BE2C (cell line): ENCODE results near the gene ROBO1.

Experiments used
- DNase-seq: peaks from one replicate; pipeline ENCODE4 v3.0.0-alpha.2; 2020
- H3K27me3 ChIP-seq: fragments of 250-450 bp; sonication (Bioruptor Pico); 2 replicates; pipeline ENCODE4 v1.5.1; 2020; ENCODE audit warnings: mild to moderate bottlenecking
- H3K36me3 ChIP-seq: fragments of 250-450 bp; sonication (Bioruptor Pico); 2 replicates; pipeline ENCODE4 v1.5.1; 2020; ENCODE audit warnings: mild to moderate bottlenecking
- H3K4me1 ChIP-seq: fragments of 250-450 bp; sonication (Bioruptor Pico); 2 replicates; pipeline ENCODE4 v1.5.1; 2020
- H3K4me3 ChIP-seq: 2 replicates; pipeline ENCODE4 v1.5.1; 2011; ENCODE audit warnings: low read depth, low read length
- H3K9me3 ChIP-seq: fragments of 250-450 bp; sonication (Bioruptor Pico); 2 replicates; pipeline ENCODE4 v1.5.1; 2020
- CTCF ChIP-seq: IDR thresholded peaks from 2 replicates; pipeline ENCODE4 v1.5.1; 2012; ENCODE audit warnings: mild to moderate bottlenecking, low read depth, low read length

The ROBO1 gene

DNA sequence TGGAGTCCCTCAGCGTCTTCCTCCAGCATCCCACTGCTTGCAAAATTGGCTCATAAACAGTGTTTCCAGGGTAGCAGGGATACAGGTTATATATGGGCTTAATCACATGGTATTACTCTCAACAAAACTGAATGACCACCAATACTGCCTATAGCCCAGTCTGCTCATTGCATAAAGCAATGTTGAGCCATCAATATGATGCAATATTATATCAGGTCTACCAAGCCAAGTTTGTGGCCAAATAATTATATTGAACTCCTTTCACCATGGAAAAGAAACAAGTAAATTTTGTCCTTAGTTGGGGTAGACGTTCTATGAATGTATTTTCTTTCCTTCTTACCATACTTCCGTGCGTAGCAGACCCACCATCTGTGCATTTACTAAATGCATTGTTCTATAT, 652.3 kb downstream of the ROBO1 start:
- Histone ChIP-seq H3K36me3 (no peaks in the 10 kb centered on the region), H3K9me3 (no peaks in the 10 kb centered on the region), H3K27me3 (no peaks in the 10 kb centered on the region), H3K4me1 (no peaks in the 10 kb centered on the region), H3K4me3 (no peak overlapping the region)
- no peak for DNase-seq
- no peak for TF ChIP-seq CTCF

GRCh38 chr3:79113876-79114275, 653.9 kb downstream of the ROBO1 start:
- H3K27me3 ChIP-seq, result no peaks in the 10 kb centered on the region
- no peak for TF ChIP-seq CTCF
- no peaks in the 10 kb centered on the region for H3K36me3 ChIP-seq
- no peaks in the 10 kb centered on the region for H3K9me3 ChIP-seq
- no peaks in the 10 kb centered on the region for H3K4me1 ChIP-seq
- no peak overlapping the region for H3K4me3 ChIP-seq
- no peak for DNase-seq

GRCh38 chr3:79111375-79112052, 656.3 kb downstream of the ROBO1 start:
- H3K36me3 ChIP-seq, result no peaks in the 10 kb centered on the region
- no peak for TF ChIP-seq CTCF
- H3K27me3 ChIP-seq, result no peaks in the 10 kb centered on the region
- no peak overlapping the region for H3K4me3 ChIP-seq
- DNase-seq, result no peak
- H3K4me1 ChIP-seq, result no peaks in the 10 kb centered on the region
- no peaks in the 10 kb centered on the region for H3K9me3 ChIP-seq

GRCh38 chr3:79109754-79110153, 658.0 kb downstream of the ROBO1 start:
- Histone ChIP-seq H3K36me3 (no peaks in the 10 kb centered on the region), H3K27me3 (no peaks in the 10 kb centered on the region), H3K9me3 (no peaks in the 10 kb centered on the region), H3K4me1 (no peaks in the 10 kb centered on the region), H3K4me3 (no peak overlapping the region)
- TF ChIP-seq CTCF, result no peak
- DNase-seq, result no peak

DNA sequence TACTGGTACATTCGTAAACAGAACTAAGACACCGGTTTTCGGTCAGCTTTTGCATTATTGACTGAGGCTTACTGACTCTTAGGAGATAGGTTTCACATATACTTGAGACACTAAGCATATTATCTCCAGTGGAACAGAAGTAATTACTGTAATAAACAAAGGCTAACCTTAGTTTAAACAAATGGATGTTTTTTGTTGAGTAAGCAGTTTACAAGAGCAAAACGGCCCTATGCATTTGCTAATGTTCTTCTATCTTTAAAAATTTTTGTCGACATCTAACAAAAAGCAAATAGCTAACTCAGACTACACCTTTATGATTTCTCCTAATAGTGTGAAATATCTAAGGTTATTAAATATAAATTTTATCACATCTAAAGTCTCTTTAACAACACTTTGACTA, 664.5 kb downstream of the ROBO1 start:
- Histone ChIP-seq H3K4me3 (no peak overlapping the region), H3K9me3 (no peaks in the 10 kb centered on the region), H3K4me1 (no peaks in the 10 kb centered on the region; the same call in 1 of the 2 replicates), H3K36me3 (no peaks in the 10 kb centered on the region), H3K27me3 (no peaks in the 10 kb centered on the region)
- DNase-seq, result no peak
- TF ChIP-seq CTCF, result no peak

- TF ChIP-seq CTCF, result no peak
- Histone ChIP-seq H3K4me1 (no peaks in the 10 kb centered on the region; the same call in 1 of the 2 replicates), H3K9me3 (no peaks in the 10 kb centered on the region), H3K27me3 (no peaks in the 10 kb centered on the region), H3K4me3 (no peak overlapping the region), H3K36me3 (no peaks in the 10 kb centered on the region)
- no peak for DNase-seq
Observed at GRCh38 chr3:79097964-79098660, 669.7 kb downstream of the ROBO1 start.
